OCI-LY7 (cell line): ENCODE measurements around the gene NKAIN2.

Experiments
- CTCF ChIP-seq: fragments of 200-600 bp; sonication (generic); conservative IDR thresholded peaks from 2 replicates; pipeline ENCODE4 v1.5.1; 2014; ENCODE audit warnings: mild to moderate bottlenecking, antibody characterized with exemption, low read length, moderate library complexity, mixed read lengths
- EZH2phosphoT487 ChIP-seq: fragments of 200-600 bp; sonication (generic); IDR thresholded peaks from 2 replicates; pipeline ENCODE4 v1.6.1; 2018; ENCODE audit warnings: low read depth, borderline replicate concordance, mild to moderate bottlenecking, mixed run types, antibody characterized with exemption, low read length, moderate library complexity, mixed read lengths

GRCh38 chr6:124867121-124867520 is 1063.5 kb downstream of the NKAIN2 start:
- TF ChIP-seq CTCF (no peak), EZH2phosphoT487 (no peak)
